Measurements from ENCODE around the gene LDB2.

Gene LDB2

GRCh38 chr4:16663732-16664131, 234.7 kb downstream of the LDB2 start:
- DNase-seq (ENCODE audit: low read depth): no peak
- TF ChIP-seq CTCF (IDR thresholded peaks at IDR 0.05; ENCODE audit: control insufficient read depth, extremely low read depth, insufficient read depth): no peak
- no peak overlapping the region for H3K4me3 ChIP-seq (ENCODE audit: low read depth, low read length)

- no peak for DNase-seq (ENCODE audit: low read depth)
- no peak for TF ChIP-seq CTCF (IDR thresholded peaks at IDR 0.05; ENCODE audit: control insufficient read depth, extremely low read depth, insufficient read depth)
- no peak overlapping the region for H3K4me3 ChIP-seq (ENCODE audit: low read depth, low read length)
Measured at GRCh38 chr4:16663307-16663706, 235.1 kb downstream of the LDB2 start.

GRCh38 chr4:16661813-16662212, 236.6 kb downstream of the LDB2 start:
- DNase-seq (ENCODE audit: low read depth): no peak
- TF ChIP-seq CTCF (IDR thresholded peaks at IDR 0.05; ENCODE audit: control insufficient read depth, extremely low read depth, insufficient read depth): no peak
- no peak overlapping the region for H3K4me3 ChIP-seq (ENCODE audit: low read depth, low read length)

GRCh38 chr4:16660656-16661055, 237.8 kb downstream of the LDB2 start:
- TF ChIP-seq CTCF (IDR thresholded peaks at IDR 0.05; ENCODE audit: control insufficient read depth, extremely low read depth, insufficient read depth): no peak
- no peak overlapping the region for H3K4me3 ChIP-seq (ENCODE audit: low read depth, low read length)
- no peak for DNase-seq (ENCODE audit: low read depth)

- TF ChIP-seq CTCF (IDR thresholded peaks at IDR 0.05; ENCODE audit: control insufficient read depth, extremely low read depth, insufficient read depth): no peak
- DNase-seq (ENCODE audit: low read depth): no peak
Measured at GRCh38 chr4:16659694-16660093, 238.8 kb downstream of the LDB2 start.

GRCh38 chr4:16659079-16659478, 239.4 kb downstream of the LDB2 start:
- DNase-seq (ENCODE audit: low read depth): no peak
- no peak for TF ChIP-seq CTCF (IDR thresholded peaks at IDR 0.05; ENCODE audit: control insufficient read depth, extremely low read depth, insufficient read depth)
- H3K4me3 ChIP-seq (ENCODE audit: low read depth, low read length): no peak overlapping the region

More at GRCh38 chr4:16659694-16660093, 238.8 kb downstream of the LDB2 start:
- H3K4me3 ChIP-seq (ENCODE audit: low read depth, low read length): no peak overlapping the region

GRCh38 chr4:16658183-16658582, 240.3 kb downstream of the LDB2 start:
- H3K4me3 ChIP-seq (ENCODE audit: low read depth, low read length): no peak overlapping the region
- no peak for TF ChIP-seq CTCF (IDR thresholded peaks at IDR 0.05; ENCODE audit: control insufficient read depth, extremely low read depth, insufficient read depth)
- DNase-seq (ENCODE audit: low read depth): no peak

Measured in LNCaP clone FGC (cell line).